SKM-1 treated with dmso at 0.1 percent for 144 hours (cell line): ENCODE measurements around the gene MZB1.
A peak's percentile ranks its signal among the peaks of the same experiment; 100 is the strongest.
"Not testable (repeated sequence)": the region's sequence is repeated elsewhere in the genome, so short reads cannot be mapped to it uniquely, and the experiment has no call there.

ENCODE experiments used
- DNase-seq: peaks from one replicate; lab custom pipeline; 2025; ENCODE audit not compliant: unreplicated experiment; lab: John Stamatoyannopoulos, UW

MZB1 gene

GRCh38 chr5:139392678-139393496 lies 3.2 kb upstream of the MZB1 start:
- peak; percentile 80 for DNase-seq

GRCh38 chr5:139392324-139392677 lies 2.6 kb upstream of the MZB1 start:
- DNase-seq, result no peak

GRCh38 chr5:139391570-139392323 lies 2.0 kb upstream of the MZB1 start:
- no peak for DNase-seq

- DNase-seq, result no peak
Measured at GRCh38 chr5:139390639-139391569, 1.2 kb upstream of the MZB1 start.

GRCh38 chr5:139388198-139388821 lies 1.4 kb downstream of the MZB1 start:
- no peak for DNase-seq

GRCh38 chr5:139387611-139388197 lies 2.0 kb downstream of the MZB1 start:
- DNase-seq, result no peak

GRCh38 chr5:139386956-139387355 lies 2.8 kb downstream of the MZB1 start:
- not testable (repeated sequence) for DNase-seq

GRCh38 chr5:139386050-139386438 lies 3.7 kb downstream of the MZB1 start:
- peak; percentile 79 for DNase-seq

- peak; percentile 56 for DNase-seq
Measured at GRCh38 chr5:139385061-139386049, 4.4 kb downstream of the MZB1 start.

- no peak for DNase-seq
Measured at GRCh38 chr5:139384591-139385051, 5.1 kb downstream of the MZB1 start.

GRCh38 chr5:139383993-139384590 lies 5.6 kb downstream of the MZB1 start:
- no peak for DNase-seq

- DNase-seq, result no peak
Measured at GRCh38 chr5:139383275-139383992, 6.3 kb downstream of the MZB1 start, which contains the start of gene SLC23A1. SLC23A1 (minus strand) TSS chr5:139383297; CDS start chr5:139383253, 44 bp downstream.

GRCh38 chr5:139382807-139383206 lies 6.9 kb downstream of the MZB1 start:
- no peak for DNase-seq

- no peak for DNase-seq
Measured at GRCh38 chr5:139381837-139382761, 7.6 kb downstream of the MZB1 start.

GRCh38 chr5:139379626-139380449 lies 9.9 kb downstream of the MZB1 start:
- no peak for DNase-seq

GRCh38 chr5:139378941-139379361 lies 10.8 kb downstream of the MZB1 start:
- DNase-seq, result no peak
